Stomach (tissue), 9 donors: ENCODE data around the gene PSMD4. TPM values are rescaled to one million over a fixed set of nuclear protein-coding genes. Genes with fewer than 3 reads are reported as not detected.

Experiments used
- DNase-seq, 2 donors: peaks; one replicate each; pipeline versions ENCODE4 v3.0.0 to v3.0.0-alpha.2; 2013 to 2019
- H3K27ac ChIP-seq, 5 donors: fragments of 200-600 bp in 4 of 5; sonication (generic) in 4 of 5; one replicate each; pipeline ENCODE4 v1.5.1; 2013 to 2019; ENCODE audit warnings: mild to moderate bottlenecking in 1 of 5, moderate library complexity in 1 of 5
- H3K27me3 ChIP-seq, 3 donors: fragments of 200-600 bp; sonication (generic); one replicate each; pipeline ENCODE4 v1.5.1; 2017 to 2019; ENCODE audit warnings: mixed run types in 1 of 3
- H3K36me3 ChIP-seq, 4 donors: fragments of 200-600 bp; sonication (generic); 1 replicate in 3 of 4; 2 replicates in 1 of 4; pipeline ENCODE4 v1.5.1; 2016 to 2019
- H3K4me1 ChIP-seq, 4 donors: fragments of 200-600 bp; sonication (generic); one replicate each; pipeline ENCODE4 v1.5.1; 2016 to 2019
- H3K4me3 ChIP-seq, 4 donors: fragments of 200-600 bp; sonication (generic) in 3 of 4; one replicate each; pipeline ENCODE4 v1.5.1; 2016 to 2019; ENCODE audit warnings: mild to moderate bottlenecking in 1 of 4
- H3K9me3 ChIP-seq, 4 donors: fragments of 200-600 bp; sonication (generic); one replicate each; pipeline ENCODE4 v1.5.1; 2016 to 2019
- EP300 ChIP-seq: sonication (generic); formaldehyde crosslinking; IDR thresholded peaks from one replicate; pipeline ENCODE4 v1.6.1; 2017; ENCODE audit warnings: antibody characterized with exemption
- POLR2A ChIP-seq, 4 donors: fragments of 450-650 bp; IDR thresholded peaks; one replicate each; pipeline ENCODE4 v1.6.1; 2016; ENCODE audit warnings: antibody characterized with exemption in 4 of 4, control low read depth in 2 of 4, mild to moderate bottlenecking in 1 of 4, moderate library complexity in 1 of 4
- POLR2AphosphoS5 ChIP-seq, 3 donors: sonication (generic); formaldehyde crosslinking; IDR thresholded peaks; one replicate each; pipeline ENCODE4 v1.6.1; 2016; ENCODE audit warnings: antibody characterized with exemption in 3 of 3
- WGBS, 5 donors: extraction: QIAGEN DNeasy Blood & Tissue Kit in 3 of 5; methylation state at CpG; one replicate each; pipeline versions ENCODE4 v1.1.5 to v1.1.7; 2013 to 2018; 5-methylcytosine and 5-hydroxymethylcytosine counted together
- intact Hi-C: fragments of 100-400 bp; cut with DNase I; formaldehyde crosslinking; loops from one replicate; pipeline ENCODE4 v1.15.1; 2023; ENCODE audit warnings: low total_unique reads
- polyA plus RNA-seq, 3 donors: library from polyadenylated mRNA; stranded (reverse); fragments of 200-250 nt; gene quantifications; one replicate each; pipeline ENCODE4 v1.2.3, GENCODE V29; 2013
- total RNA-seq, 5 donors: library from RNA; depleted of rRNA; stranded (reverse); fragments of >200 nt; gene quantifications; one replicate each; pipeline versions ENCODE4 v1.1.0 to v1.2.3, GENCODE V29; 2014 to 2016
- TF ChIP-seq, protein P1 (sequence below), 7 experiments: fragments of 450-650 bp in 4 of 7; fragments of 200-600 bp in 3 of 7; sonication (generic) in 3 of 7; IDR thresholded peaks; one replicate each; pipeline ENCODE4 v1.5.1; 2016 to 2019; ENCODE audit warnings: antibody characterized with exemption in 7 of 7, control low read depth in 2 of 7, mild to moderate bottlenecking in 1 of 7
- donor health status: healthy with polysubstance abuse.
- donor health status: Bipolar disorder and iron deficiency.
- donor health status: healthy.

PSMD4 gene
- total and polyA plus RNA-seq, 8 donors = 81.3 to 234 (median 151) TPM

DNA sequence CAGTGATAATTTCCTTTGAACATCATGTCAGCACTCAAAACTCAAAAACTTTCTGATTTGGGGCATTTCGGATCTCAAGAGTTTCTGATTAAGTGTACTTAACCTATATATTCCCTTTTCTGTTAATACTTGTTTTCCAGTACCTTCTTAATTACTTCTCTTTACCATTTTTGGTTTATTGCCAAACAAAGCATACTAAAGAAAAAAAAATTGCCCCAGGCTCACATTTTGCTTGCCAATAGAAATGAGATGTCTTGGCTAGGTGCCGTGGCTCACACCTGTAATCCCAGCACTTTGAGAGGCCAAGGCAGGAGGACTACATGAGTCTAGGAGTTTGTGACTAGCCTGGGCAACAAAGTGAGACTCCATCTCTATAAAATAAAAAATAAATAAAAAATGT is 4.8 kb downstream of the PSMD4 start:
- WGBS, 5 donors = 84 to 94% (median 86%) methylated on average over 2 of the region's 2 CpGs
- intact Hi-C loops = no loop called here

DNA sequence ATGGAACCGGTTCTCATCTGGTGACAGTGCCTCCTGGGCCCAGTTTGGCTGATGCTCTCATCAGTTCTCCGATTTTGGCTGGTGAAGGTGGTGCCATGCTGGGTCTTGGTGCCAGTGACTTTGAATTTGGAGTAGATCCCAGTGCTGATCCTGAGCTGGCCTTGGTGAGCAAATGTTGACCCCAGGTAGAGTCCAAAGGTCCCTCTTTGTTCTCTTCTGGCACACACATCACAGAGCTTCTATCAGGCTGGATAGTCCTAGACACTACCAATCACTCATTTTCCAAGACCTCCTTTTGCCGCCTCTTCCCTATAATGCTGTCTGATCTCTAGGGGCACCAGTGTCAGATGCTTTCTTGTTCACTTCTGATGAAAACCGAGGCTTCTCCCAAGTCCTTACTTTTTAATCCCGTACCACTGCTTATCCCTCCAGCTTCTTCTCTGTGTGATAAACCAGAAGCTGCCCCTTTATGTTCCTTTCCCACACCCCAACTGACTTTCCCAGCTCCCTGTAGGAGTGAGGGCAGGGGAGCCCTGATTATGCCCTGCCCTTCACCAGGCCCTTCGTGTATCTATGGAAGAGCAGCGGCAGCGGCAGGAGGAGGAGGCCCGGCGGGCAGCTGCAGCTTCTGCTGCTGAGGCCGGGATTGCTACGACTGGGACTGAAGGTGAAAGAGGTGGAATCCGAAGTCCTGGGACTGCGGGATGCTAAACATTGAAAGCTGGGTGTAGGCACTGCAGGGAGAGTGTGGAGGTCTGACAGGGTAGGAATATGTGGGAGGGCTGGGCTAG is 11.1 kb downstream of the PSMD4 start:
- Histone ChIP-seq H3K4me1 (no peaks in the 10 kb centered on the region), H3K4me3 (no peak overlapping the region), H3K9me3 (no peaks in the 10 kb centered on the region), H3K36me3 (peaks cover 52 to 90% (median 88%) of the 10 kb centered on the region in 4 donors), H3K27ac (no peak overlapping the region), H3K27me3 (no peaks in the 10 kb centered on the region)
- intact Hi-C loops = no loop called here
- no peak for TF ChIP-seq EP300
- TF ChIP-seq POLR2A (IDR thresholded peaks at IDR 0.05) = no peak
- no peak for TF ChIP-seq POLR2AphosphoS5 (IDR thresholded peaks at IDR 0.05)
- TF ChIP-seq, protein P1, sequence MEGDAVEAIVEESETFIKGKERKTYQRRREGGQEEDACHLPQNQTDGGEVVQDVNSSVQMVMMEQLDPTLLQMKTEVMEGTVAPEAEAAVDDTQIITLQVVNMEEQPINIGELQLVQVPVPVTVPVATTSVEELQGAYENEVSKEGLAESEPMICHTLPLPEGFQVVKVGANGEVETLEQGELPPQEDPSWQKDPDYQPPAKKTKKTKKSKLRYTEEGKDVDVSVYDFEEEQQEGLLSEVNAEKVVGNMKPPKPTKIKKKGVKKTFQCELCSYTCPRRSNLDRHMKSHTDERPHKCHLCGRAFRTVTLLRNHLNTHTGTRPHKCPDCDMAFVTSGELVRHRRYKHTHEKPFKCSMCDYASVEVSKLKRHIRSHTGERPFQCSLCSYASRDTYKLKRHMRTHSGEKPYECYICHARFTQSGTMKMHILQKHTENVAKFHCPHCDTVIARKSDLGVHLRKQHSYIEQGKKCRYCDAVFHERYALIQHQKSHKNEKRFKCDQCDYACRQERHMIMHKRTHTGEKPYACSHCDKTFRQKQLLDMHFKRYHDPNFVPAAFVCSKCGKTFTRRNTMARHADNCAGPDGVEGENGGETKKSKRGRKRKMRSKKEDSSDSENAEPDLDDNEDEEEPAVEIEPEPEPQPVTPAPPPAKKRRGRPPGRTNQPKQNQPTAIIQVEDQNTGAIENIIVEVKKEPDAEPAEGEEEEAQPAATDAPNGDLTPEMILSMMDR (IDR thresholded peaks at IDR 0.05) = no peak
- DNase-seq = no peak
- 80 to 87% (median 86%) methylated on average over 14 of the region's 14 CpGs for WGBS, 5 donors

More for the DNA sequence above, 4.8 kb downstream of the PSMD4 start:
- Histone ChIP-seq H3K4me3 (no peak overlapping the region), H3K27me3 (no peaks in the 10 kb centered on the region), H3K27ac (no peak overlapping the region), H3K9me3 (no peaks in the 10 kb centered on the region), H3K4me1 (peaks cover 13 to 47% (median 28%) of the 10 kb centered on the region in 4 donors), H3K36me3 (peaks cover 20 to 32% (median 27%) of the 10 kb centered on the region in 4 donors)
- no peak for DNase-seq
- TF ChIP-seq POLR2AphosphoS5 (IDR thresholded peaks at IDR 0.05) = no peak
- TF ChIP-seq POLR2A (IDR thresholded peaks at IDR 0.05) = no peak
- TF ChIP-seq EP300 = no peak
- TF ChIP-seq, protein P1 (IDR thresholded peaks at IDR 0.05) = no peak

- intact Hi-C loops = no loop called here
- H3K4me1 ChIP-seq = no peaks in the 10 kb centered on the region
- DNase-seq = no peak
- H3K27me3 ChIP-seq = no peaks in the 10 kb centered on the region
- no peak overlapping the region for H3K4me3 ChIP-seq
- H3K36me3 ChIP-seq = peaks cover 52 to 95% (median 92%) of the 10 kb centered on the region in 4 donors
- TF ChIP-seq, protein P1 (IDR thresholded peaks at IDR 0.05) = no peak
- no peak for TF ChIP-seq POLR2AphosphoS5 (IDR thresholded peaks at IDR 0.05)
- no peak for TF ChIP-seq POLR2A (IDR thresholded peaks at IDR 0.05)
- no peak for TF ChIP-seq EP300
- WGBS, 5 donors = 96 to 100% (median 97%) methylated on average over 2 to 3 of the region's 3 CpGs
- H3K27ac ChIP-seq = no peak overlapping the region
- H3K9me3 ChIP-seq = no peaks in the 10 kb centered on the region
Observed at GRCh38 chr1:151266315-151266714, 11.8 kb downstream of the PSMD4 start.

GRCh38 chr1:151266821-151267220 is 12.3 kb downstream of the PSMD4 start:
- Histone ChIP-seq H3K27me3 (no peaks in the 10 kb centered on the region), H3K9me3 (no peaks in the 10 kb centered on the region), H3K36me3 (peaks cover 51 to 97% (median 93%) of the 10 kb centered on the region in 4 donors), H3K4me3 (no peak overlapping the region), H3K27ac (no peak overlapping the region), H3K4me1 (no peaks in the 10 kb centered on the region)
- WGBS, 5 donors = 78 to 86% (median 84%) methylated on average over 8 of the region's 8 CpGs
- intact Hi-C loops = no loop called here
- TF ChIP-seq POLR2A (IDR thresholded peaks at IDR 0.05) = no peak
- TF ChIP-seq, protein P1 (IDR thresholded peaks at IDR 0.05) = no peak
- TF ChIP-seq POLR2AphosphoS5 (IDR thresholded peaks at IDR 0.05) = no peak
- no peak for TF ChIP-seq EP300
- DNase-seq = no peak
